GM21367 (cell line): ENCODE measurements around the gene PPP6R2.

Source experiments
- ATAC-seq: cut with Tn5 transposase; IDR thresholded peaks from one replicate; pipeline ENCODE4 v1.9.1; 2021; ENCODE audit not compliant: unreplicated experiment

The PPP6R2 gene

DNA sequence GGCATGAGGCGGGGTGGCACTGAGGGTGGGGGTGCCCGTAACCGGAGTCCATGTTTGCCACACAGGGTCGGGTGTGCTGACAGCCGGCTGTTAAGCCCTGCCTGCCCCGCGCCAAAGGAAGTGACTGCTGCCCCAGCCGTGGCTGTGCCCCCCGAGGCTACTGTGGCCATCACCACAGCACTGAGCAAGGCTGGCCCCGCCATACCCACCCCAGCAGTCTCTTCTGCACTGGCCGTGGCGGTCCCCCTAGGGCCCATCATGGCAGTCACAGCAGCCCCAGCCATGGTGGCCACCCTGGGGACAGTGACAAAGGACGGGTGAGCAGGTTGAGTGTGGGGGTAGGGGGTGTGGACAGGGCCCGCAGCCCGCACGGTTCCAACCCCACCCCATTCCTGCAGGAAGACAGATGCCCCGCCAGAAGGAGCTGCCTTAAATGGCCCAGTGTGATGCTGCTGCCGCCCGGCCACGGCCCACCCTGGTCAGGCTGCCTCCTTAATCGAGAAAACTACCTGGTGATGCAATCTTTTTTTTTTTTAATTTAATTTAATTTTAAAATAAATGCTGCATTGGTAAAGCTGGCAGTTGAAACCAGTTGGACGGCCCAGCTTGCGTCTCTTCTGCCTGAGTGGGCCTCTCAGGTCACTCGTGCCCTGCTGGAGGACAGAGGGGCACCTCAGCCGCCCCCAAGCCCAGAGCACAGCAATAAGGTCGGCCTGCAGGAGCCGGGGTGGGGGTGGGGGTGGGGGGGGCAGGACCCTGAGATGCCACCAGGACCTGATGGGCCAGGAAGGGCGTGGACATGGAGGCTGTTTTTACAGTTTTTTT is 100.9 kb downstream of the PPP6R2 start:
- ATAC-seq: no peak

DNA sequence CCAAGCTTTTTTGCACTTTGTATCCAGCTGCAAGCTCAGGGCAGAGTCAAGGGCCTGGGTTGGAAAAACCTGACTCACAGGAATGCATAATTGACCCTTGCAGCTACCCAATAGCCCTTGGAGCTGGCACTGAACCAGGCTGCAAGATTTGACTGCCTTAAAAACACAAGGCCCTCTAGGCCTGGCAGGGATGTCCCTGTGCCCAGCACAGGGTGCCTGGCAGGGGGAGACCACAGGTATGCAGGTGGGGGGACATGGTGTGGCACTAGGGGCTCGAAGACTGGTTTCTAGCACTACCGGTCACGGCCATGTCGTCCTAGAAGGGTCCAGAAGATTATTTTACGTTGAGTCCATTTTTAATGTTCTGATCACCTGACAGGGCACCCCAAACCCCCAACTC is 101.5 kb downstream of the PPP6R2 start:
- no peak for ATAC-seq

DNA sequence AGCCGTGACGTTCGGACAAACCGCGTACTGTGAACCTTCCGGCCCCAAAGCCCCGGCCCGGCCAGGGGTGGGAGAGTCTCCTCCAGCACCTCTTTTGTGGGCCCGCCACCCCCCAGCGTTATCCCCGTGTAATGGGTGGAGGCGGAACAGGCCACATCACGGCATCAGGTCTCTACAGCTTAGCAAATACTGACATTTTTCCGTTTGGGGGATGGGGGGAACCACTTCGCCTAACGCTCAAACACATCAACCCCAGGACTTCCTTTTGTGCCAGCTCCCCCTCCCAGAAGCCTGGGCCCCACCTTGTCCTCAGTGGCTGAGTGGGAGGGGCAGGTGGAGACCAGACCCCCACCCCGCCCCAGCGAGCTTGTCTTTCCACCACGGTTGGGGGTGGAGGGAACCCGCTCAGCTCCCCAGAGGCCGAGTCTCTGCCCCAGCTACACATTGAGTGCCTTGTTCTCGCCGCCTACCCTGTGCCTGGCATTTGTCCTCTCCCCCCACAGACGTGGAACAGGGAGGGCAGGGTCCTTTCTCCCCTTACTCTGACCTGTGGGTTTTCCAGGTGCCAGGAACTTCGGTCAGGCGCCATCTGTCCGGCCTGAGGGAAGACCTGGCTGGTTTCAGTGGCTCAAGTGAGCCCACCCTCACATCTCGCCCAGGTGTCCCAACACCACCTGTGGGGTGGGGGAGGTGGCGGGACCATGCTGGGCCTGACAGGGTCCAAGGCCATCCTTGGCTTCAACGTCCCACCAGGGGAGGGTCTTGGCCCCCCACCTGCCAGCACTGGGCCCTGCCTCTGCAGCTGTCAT is 102.1 kb downstream of the PPP6R2 start:
- ATAC-seq: no peak

GRCh38 chr22:50445880-50446707 is 103.0 kb downstream of the PPP6R2 start:
- ATAC-seq: no peak

- ATAC-seq: no peak
Observed at GRCh38 chr22:50446708-50447575, 103.8 kb downstream of the PPP6R2 start.

DNA sequence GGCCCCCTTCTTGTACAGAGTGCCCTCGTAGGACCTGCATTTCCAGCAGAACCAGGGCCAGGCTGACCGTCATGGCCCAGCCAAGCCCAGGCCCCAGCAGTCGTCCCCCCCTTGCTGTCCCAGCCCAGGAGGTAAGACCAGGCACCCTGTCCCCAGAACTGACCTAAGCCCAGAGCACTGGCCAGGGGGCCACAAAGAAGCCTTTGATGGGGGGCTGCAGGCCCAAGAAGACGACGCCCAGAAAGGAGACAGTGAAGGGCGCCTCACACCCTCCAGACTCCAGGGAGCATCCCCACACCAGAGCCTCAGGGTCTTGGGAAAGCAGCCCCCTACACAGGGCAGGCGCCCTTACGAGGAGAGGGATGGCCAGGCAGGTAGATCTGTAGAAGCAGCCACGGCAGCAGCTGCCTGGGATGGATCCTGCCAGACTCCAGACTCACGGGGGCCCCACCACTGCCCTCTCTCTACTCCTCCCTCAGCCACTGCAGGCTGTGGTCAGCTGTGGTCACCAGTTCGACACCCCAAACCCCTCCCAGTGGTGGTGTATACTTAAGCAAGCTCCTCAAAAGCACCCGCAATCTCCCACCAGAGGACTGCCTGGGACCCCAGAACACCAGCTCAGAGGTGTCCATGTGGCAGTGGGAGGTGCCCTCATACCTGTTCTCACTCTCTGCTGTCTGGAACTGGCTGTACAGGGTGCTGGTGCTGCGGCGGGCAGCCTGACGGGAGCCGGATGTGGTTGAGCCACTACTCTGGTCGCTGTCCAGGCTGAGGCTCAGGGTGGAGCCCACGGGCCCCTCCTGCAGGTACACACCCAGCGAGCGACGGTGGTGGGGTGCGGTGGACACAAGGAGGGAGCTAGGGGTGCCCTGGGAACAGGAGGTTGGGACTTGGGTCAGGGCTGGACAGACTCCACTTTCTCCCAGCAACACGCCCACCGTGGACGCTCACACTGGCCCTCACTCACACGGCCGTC is 104.7 kb downstream of the PPP6R2 start:
- no peak for ATAC-seq

- no peak for ATAC-seq
Observed at GRCh38 chr22:50452649-50453048, 109.5 kb downstream of the PPP6R2 start.

GRCh38 chr22:50454556-50455075 is 111.5 kb downstream of the PPP6R2 start:
- ATAC-seq: no peak

- ATAC-seq: no peak
Observed at GRCh38 chr22:50455201-50455600, 112.1 kb downstream of the PPP6R2 start.

DNA sequence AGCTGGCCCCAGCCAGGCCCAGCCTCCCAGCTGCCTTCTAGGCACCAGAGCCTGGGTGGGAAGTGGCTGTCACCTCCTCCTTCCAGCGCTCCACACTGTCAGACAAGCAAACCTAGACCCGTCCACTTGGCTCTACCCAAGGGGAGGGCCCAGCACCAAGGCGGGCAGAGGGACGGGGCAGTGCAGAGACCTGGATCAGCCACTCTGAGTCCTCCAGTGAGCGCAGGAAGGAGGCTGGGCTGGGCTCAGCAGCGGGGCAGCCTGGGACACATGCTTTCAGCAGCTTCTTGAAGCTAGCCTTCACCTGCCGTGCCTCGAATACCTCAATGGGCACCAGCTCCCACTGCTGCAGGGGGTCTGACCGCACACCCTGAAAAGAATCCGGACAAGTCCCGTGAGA is 112.9 kb downstream of the PPP6R2 start:
- no peak for ATAC-seq

DNA sequence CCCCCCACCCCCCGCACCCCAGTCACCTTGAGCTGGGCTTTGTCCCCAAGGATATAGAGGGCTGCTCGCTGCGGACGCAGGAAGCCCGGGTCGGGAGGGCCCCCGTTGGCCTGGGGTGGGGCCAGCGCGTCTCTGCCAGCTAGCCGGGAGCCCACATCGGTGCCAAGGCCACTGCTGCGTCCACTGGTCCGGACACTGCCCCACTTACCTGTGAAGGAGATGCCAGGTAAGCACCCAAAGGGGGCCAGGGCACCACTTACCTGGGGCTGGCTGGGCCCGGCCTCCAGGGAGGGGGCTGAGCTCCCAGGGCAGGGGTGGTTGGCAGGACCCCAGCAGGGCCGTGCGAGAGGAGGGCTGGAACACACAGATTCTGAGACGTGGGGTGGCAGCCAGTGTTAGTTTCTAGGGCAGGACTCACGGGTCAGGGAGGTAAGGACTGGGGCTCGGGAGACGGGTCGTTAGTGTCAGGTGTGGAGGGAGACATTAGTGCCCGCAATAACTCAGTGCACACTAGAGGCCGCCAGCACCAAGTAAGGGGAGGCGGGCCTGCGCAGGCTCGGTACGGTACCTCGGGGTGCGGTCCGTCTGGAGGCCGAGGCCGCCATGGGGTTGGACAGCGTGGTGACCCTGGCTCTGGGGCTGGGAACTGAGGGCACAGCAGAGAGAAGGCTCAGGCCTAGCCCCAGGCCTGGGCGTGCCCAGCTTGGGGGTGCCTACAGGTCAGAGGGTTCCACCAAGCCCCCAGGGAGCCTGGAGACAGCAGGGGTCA is 113.5 kb downstream of the PPP6R2 start:
- ATAC-seq: no peak

- no peak for ATAC-seq
Observed at GRCh38 chr22:50459016-50459415, 115.9 kb downstream of the PPP6R2 start.

DNA sequence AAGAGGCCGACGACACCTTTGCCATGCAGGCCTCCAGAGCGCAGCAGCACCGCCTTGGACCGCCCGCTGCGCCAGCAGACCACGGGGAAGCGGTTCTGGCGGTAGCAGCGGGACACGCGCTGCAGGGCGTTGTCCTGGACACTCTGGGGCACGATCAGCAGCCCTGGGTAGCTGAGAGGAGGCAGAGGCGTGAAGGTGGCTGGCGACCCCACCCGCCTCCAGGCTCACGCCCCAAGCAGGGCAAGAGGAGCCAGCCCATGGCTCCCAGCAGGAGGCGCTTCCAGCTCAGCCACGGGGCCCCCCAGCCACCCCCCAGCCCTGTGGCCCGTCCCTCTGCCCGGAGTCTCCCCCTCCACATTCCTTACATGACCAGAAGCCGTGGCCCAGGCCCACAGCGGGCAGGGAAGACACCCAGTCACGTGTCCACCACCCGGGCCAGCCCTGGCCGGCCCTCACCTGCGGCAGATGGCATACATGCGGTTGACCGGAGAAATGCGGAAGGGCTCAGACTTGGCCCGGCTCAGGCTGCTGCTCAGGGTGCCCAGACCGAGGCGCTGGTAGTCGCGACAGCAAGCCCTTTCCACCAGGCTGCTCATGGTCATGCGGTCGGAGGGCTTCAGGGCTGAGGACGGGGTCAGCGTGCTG is 116.5 kb downstream of the PPP6R2 start:
- ATAC-seq: no peak

DNA sequence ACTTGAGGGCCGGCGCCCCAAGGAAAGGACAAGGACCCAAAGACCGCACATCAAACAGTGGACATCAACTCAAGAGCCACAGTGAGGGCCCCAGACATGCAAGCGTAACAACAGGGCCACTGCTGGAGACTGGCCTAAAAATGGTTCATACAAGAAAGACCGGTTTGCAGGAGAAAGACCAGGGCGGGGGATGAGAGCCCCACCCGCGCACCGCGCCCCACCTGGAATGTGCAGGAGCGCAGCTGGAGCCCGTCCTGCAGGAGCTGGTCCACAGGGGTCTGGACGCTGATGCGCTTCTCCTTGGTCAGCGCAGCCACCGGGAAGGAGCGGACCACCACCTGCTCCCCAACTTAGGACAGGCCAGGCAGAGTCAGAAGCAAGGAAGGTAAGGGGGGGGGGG is 117.8 kb downstream of the PPP6R2 start:
- no peak for ATAC-seq

GRCh38 chr22:50461536-50461935 is 118.4 kb downstream of the PPP6R2 start:
- no peak for ATAC-seq

DNA sequence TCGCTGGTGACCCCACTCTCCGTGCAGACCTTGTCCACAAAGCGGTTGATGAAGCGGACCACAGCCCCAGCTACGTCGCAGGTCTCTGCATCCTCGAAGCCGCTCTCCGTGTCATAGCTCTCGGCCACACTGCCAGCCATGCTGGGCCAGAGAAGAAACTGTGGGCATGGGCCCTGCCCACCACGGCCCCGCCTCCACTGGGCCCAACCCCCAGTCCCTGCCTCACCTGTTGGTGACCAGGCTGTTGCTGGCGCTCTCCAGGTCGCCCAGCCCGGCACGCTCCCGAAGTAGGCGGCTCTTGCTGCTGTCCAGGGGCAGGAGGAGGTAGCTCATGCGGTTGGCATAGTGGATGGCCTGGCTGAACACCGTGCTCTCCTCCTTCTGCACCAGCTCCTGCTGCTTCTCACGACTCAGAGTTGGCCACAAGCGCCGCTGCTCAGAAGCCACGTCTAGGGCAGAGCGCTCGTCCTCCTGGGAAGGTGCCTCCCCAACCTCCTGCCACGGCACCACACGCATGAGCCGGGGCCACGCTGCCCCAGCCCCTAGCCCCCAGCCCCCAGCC is 118.9 kb downstream of the PPP6R2 start:
- ATAC-seq: no peak

DNA sequence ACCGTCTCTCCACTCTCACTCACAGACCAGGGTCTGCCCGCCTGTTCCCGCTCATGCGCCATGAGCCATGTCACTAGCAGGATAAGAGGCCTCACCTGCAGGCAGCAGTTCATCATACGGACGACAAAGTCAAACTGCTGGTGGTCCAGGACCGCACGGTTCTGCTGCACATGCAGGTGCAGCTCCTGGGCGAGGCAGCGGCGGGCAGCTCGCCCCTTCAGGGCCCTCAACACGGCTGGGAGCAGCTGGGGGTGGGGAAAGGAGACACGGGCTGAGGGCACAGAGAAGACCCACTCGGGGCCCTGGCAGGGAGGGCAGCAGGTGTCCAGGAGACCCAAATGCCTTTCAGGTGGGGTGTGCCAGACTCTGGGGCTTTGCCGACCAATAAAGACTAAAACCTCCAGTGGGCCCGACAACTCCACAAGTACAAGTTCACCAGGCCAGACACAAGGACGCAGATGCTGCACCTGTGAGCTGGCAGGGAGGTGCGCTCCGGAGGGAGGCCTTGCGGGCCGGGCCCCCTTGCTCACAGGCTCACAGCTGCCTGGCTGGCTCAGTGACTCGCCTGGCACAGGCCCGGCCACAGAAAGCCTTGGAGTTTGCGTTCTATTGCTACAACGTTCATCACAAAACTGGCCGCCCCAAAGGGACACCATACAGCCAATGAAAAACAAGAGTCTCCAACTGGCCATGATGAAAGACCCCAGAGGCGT is 120.2 kb downstream of the PPP6R2 start:
- no peak for ATAC-seq
